SU-DHL-6 (cell line): ENCODE measurements around the gene NID2.

Experiments used
- EZH2phosphoT487 ChIP-seq: fragments of 200-600 bp; sonication (generic), shearing (Covaris generic); conservative IDR thresholded peaks from 2 replicates; pipeline ENCODE4 v1.6.1; 2018; ENCODE audit warnings: mild to moderate bottlenecking, antibody characterized with exemption, low read length, moderate library complexity, mixed read lengths
- TF ChIP-seq, protein P1 (sequence below): fragments of 200-600 bp; sonication (generic); IDR thresholded peaks from one replicate; pipeline ENCODE4 v1.5.1; 2017; ENCODE audit warnings: antibody characterized with exemption, mild to moderate bottlenecking, low read length, moderate library complexity; ENCODE audit not compliant: insufficient read depth, poor library complexity, severe bottlenecking

DNA sequence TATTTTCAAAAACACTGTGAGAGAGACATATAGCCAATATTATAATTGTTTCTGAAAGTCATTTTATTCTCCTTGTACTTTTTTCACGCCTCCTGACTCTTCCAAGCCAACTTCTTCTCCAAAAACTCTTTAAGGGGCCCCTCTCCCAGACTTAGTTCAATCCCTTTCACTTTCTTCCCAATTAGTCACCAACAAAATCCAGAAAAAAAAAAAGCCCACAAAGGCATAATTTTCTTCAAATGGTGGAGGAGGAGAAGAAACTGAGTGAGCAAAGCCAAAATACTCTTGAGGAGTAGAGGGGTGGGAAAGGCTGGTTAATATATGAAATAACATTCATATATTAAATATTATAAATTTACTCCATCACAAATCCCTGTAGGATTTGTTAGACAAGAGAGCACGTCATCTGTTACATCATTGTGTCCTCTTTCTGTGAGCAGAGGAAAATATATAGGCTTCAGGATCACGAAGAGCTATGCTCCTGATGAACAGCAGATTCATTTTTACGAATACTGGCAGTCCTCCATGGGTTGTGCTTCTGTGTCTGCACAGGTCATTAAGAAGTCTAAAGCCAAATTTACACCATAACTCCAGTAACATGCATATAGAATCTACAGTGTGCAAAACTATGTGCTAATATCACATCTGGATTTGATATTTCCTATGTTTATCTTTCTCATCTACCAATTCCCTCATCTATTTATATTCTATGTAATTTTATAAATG, 25.9 kb upstream of the NID2 start:
- no peak for TF ChIP-seq EZH2phosphoT487
- TF ChIP-seq, protein P1, sequence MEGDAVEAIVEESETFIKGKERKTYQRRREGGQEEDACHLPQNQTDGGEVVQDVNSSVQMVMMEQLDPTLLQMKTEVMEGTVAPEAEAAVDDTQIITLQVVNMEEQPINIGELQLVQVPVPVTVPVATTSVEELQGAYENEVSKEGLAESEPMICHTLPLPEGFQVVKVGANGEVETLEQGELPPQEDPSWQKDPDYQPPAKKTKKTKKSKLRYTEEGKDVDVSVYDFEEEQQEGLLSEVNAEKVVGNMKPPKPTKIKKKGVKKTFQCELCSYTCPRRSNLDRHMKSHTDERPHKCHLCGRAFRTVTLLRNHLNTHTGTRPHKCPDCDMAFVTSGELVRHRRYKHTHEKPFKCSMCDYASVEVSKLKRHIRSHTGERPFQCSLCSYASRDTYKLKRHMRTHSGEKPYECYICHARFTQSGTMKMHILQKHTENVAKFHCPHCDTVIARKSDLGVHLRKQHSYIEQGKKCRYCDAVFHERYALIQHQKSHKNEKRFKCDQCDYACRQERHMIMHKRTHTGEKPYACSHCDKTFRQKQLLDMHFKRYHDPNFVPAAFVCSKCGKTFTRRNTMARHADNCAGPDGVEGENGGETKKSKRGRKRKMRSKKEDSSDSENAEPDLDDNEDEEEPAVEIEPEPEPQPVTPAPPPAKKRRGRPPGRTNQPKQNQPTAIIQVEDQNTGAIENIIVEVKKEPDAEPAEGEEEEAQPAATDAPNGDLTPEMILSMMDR = no peak
